ENCODE data around the gene SEL1L2.

SEL1L2 gene

GRCh38 chr20:13865156-13865555 is 125.3 kb downstream of the SEL1L2 start:
- no peak for TF ChIP-seq CTCF (IDR thresholded peaks at IDR 0.05; ENCODE audit: low read depth, low read length)
- in situ Hi-C loops (cut with HindIII; ENCODE audit: low sequenced_read_pairs) = no loop called here
- no peak overlapping the region for H3K4me3 ChIP-seq (ENCODE audit: low read depth, low read length)
- no peak for DNase-seq (ENCODE audit: low read depth, low spot score)

DNA sequence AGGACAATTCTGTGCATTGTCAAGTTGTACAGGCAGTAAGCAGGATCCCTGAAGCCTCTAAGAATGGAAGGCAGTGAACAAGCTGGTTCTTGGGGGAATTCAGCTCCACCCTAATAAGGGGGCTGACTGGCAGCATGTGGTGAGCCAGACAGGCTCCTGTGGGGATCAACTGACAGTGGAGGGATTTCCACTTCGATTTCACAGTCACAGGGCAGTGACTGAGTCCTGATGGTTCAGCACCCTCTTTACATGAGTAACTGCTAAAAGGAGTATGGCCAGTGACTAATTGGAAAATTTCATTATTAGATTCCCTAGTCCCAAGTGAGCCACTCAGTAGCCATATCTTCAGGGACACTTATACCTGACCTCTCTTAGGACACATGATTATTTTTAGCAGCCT is 127.2 kb downstream of the SEL1L2 start:
- in situ Hi-C loops (cut with HindIII; ENCODE audit: low sequenced_read_pairs) = no loop called here
- DNase-seq (ENCODE audit: low read depth, low spot score) = no peak
- no peak overlapping the region for H3K4me3 ChIP-seq (ENCODE audit: low read depth, low read length)
- no peak for TF ChIP-seq CTCF (IDR thresholded peaks at IDR 0.05; ENCODE audit: low read depth, low read length)

GRCh38 chr20:13862245-13862644 is 128.2 kb downstream of the SEL1L2 start:
- no peak for TF ChIP-seq CTCF (IDR thresholded peaks at IDR 0.05; ENCODE audit: low read depth, low read length)
- in situ Hi-C loops (cut with HindIII; ENCODE audit: low sequenced_read_pairs) = no loop called here
- no peak for DNase-seq (ENCODE audit: low read depth, low spot score)
- H3K4me3 ChIP-seq (ENCODE audit: low read depth, low read length) = no peak overlapping the region

DNA sequence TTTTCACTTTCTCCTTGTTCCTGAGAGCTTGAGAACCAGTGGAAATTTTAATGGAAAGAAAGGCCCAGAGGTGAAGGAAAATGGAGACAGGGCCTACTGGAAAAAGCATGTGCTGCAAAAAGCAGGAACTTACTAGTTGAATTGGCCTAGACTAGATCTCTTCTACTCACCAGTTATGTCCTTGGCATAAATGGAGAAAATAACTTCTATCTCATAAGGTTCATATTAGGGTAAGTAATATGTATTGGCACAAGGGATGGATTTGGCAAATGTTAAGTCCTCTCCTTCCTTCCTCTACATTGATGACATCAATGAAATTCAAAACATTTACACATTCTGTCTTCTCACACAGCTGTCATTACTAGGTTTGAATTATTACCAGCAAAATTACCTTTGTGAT is 131.5 kb downstream of the SEL1L2 start:
- TF ChIP-seq CTCF (IDR thresholded peaks at IDR 0.05; ENCODE audit: low read depth, low read length) = no peak
- no peak for DNase-seq (ENCODE audit: low read depth, low spot score)
- in situ Hi-C loops (cut with HindIII; ENCODE audit: low sequenced_read_pairs) = no loop called here
- no peak overlapping the region for H3K4me3 ChIP-seq (ENCODE audit: low read depth, low read length)

- no peak for DNase-seq (ENCODE audit: low read depth, low spot score)
- in situ Hi-C loops (cut with HindIII; ENCODE audit: low sequenced_read_pairs) = no loop called here
- TF ChIP-seq CTCF (IDR thresholded peaks at IDR 0.05; ENCODE audit: low read depth, low read length) = no peak
- no peak overlapping the region for H3K4me3 ChIP-seq (ENCODE audit: low read depth, low read length)
These were observed 132.0 kb downstream of the SEL1L2 start for GRCh38 chr20:13858439-13858838.

GRCh38 chr20:13857961-13858360 is 132.5 kb downstream of the SEL1L2 start:
- TF ChIP-seq CTCF (IDR thresholded peaks at IDR 0.05; ENCODE audit: low read depth, low read length) = no peak
- DNase-seq (ENCODE audit: low read depth, low spot score) = no peak
- no peak overlapping the region for H3K4me3 ChIP-seq (ENCODE audit: low read depth, low read length)
- in situ Hi-C loops (cut with HindIII; ENCODE audit: low sequenced_read_pairs) = no loop called here

GRCh38 chr20:13857304-13857703 is 133.1 kb downstream of the SEL1L2 start:
- no peak for DNase-seq (ENCODE audit: low read depth, low spot score)
- TF ChIP-seq CTCF (IDR thresholded peaks at IDR 0.05; ENCODE audit: low read depth, low read length) = no peak
- in situ Hi-C loops (cut with HindIII; ENCODE audit: low sequenced_read_pairs) = no loop called here
- no peak overlapping the region for H3K4me3 ChIP-seq (ENCODE audit: low read depth, low read length)
